ENCODE data around the gene IKBIP.

Gene IKBIP

GRCh38 chr12:98635657-98636323 is 8.8 kb downstream of the IKBIP start:
- no peak for TF ChIP-seq CTCF (IDR thresholded peaks at IDR 0.05)
- Histone ChIP-seq H3K27ac (peak overlapping the region; percentile 55), H3K4me1 (ENCODE audit: control insufficient read depth in 1 of 2, insufficient read depth in 1 of 2, low read depth in 1 of 2, low read length in 1 of 2) (peaks cover 28 to 56% of the 10 kb centered on the region in 2 experiments), H3K27me3 (no peaks in the 10 kb centered on the region), H3K9me3 (no peaks in the 10 kb centered on the region), H3K36me3 (peaks cover 19% of the 10 kb centered on the region), H3K4me3 (ENCODE audit: low read depth in 1 of 2, low read length in 1 of 2) (no peak overlapping the region)

DNA sequence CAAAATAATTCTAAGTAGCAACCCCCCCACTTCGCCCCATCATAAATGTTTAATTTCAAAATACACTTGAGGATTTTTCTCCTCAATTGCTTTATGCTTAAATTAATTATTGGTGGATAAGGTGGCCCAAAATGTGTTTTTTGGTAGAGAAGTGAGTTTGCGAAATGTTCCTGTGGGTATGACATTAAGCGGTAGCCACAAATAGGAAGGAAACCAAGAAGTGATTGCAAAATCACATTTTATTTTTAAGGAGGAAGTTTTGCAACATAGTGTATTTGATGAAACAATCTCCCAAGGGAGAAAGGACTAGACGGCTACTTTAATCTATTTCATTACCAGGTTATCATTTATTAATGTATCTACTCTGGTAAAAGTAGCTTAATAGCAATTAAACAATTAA is 25.6 kb downstream of the IKBIP start:
- peak overlapping the region; percentile 38 to 49 for H3K4me3 ChIP-seq (ENCODE audit: low read depth in 1 of 2, low read length in 1 of 2)
- peaks cover 72 to 83% of the 10 kb centered on the region in 2 experiments for H3K4me1 ChIP-seq (ENCODE audit: control insufficient read depth in 1 of 2, insufficient read depth in 1 of 2, low read depth in 1 of 2, low read length in 1 of 2)
- no peaks in the 10 kb centered on the region for H3K9me3 ChIP-seq
- no peak for TF ChIP-seq CTCF (IDR thresholded peaks at IDR 0.05)
- peak overlapping the region; percentile 88 for H3K27ac ChIP-seq
- no peaks in the 10 kb centered on the region for H3K36me3 ChIP-seq
- no peaks in the 10 kb centered on the region for H3K27me3 ChIP-seq

DNA sequence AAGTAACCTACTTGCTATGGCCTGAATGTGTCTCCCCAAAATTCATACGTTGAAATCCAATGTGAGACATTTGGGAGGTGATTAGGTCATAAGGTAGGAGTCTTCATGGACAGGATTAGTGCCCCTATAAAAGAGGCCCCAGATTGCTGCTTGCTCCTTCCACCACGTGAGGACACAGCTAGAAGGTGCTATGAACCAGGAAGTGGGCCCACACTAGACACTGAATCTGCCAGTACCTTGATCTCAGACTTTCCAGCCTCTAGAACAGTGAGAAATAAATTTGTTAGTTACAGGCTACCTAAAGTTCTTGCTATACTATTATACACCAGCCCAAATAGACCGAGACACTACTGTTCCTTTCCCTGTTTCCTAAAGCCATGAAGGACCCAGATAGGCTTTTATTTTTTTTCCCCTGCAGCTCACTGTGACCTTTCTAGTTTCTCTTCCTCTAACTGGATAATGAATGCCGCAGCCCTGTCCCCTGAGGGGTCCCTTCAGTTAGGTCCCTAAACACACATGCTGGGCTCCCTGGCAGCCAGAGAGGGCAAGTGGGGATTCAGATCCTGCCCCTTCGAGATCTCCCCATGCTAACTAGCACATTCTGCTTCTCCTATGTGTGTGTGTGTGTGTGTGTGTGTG is 31.8 kb downstream of the IKBIP start:
- TF ChIP-seq CTCF (IDR thresholded peaks at IDR 0.05), result no peak
- no peaks in the 10 kb centered on the region for H3K9me3 ChIP-seq
- no peaks in the 10 kb centered on the region for H3K27me3 ChIP-seq
- no peaks in the 10 kb centered on the region for H3K36me3 ChIP-seq
- no peak overlapping the region for H3K4me3 ChIP-seq (ENCODE audit: low read depth in 1 of 2, low read length in 1 of 2)
- peak overlapping the region; percentile 79 for H3K27ac ChIP-seq
- peaks cover 74 to 75% of the 10 kb centered on the region in 2 experiments for H3K4me1 ChIP-seq (ENCODE audit: control insufficient read depth in 1 of 2, insufficient read depth in 1 of 2, low read depth in 1 of 2, low read length in 1 of 2)

- H3K4me3 ChIP-seq (ENCODE audit: low read depth in 1 of 2, low read length in 1 of 2), result no peak overlapping the region
- no peaks in the 10 kb centered on the region for H3K36me3 ChIP-seq
- no peaks in the 10 kb centered on the region for H3K27me3 ChIP-seq
- no peak overlapping the region for H3K27ac ChIP-seq
- H3K4me1 ChIP-seq (ENCODE audit: control insufficient read depth in 1 of 2, insufficient read depth in 1 of 2, low read depth in 1 of 2, low read length in 1 of 2), result peaks cover 64 to 68% of the 10 kb centered on the region in 2 experiments
- H3K9me3 ChIP-seq, result no peaks in the 10 kb centered on the region
- TF ChIP-seq CTCF (IDR thresholded peaks at IDR 0.05), result no peak
Measured at GRCh38 chr12:98610596-98610995, 34.0 kb downstream of the IKBIP start.

- Histone ChIP-seq H3K4me3 (ENCODE audit: low read depth in 1 of 2, low read length in 1 of 2) (peak overlapping the region in 1 of 2 experiments; percentile 63), H3K27me3 (no peaks in the 10 kb centered on the region), H3K27ac (peak overlapping the region; percentile 88), H3K9me3 (no peaks in the 10 kb centered on the region), H3K36me3 (peaks cover 29% of the 10 kb centered on the region), H3K4me1 (ENCODE audit: control insufficient read depth in 1 of 2, insufficient read depth in 1 of 2, low read depth in 1 of 2, low read length in 1 of 2) (peaks cover 24 to 28% of the 10 kb centered on the region in 2 experiments)
- TF ChIP-seq CTCF (IDR thresholded peaks at IDR 0.05), result no peak
Measured at GRCh38 chr12:98606359-98606988, 38.1 kb downstream of the IKBIP start.

All from neutrophil (primary cell).